B cell (primary cell): Measurements from ENCODE around the gene CDKN1C. TPM values are rescaled to one million over a fixed set of nuclear protein-coding genes. Genes with fewer than 3 reads are reported as not detected.

Source experiments
- ATAC-seq: fragments of 200-7000 bp; cut with Tn5 transposase; one replicate; pipeline ENCODE4 v1.10.0; 2021; ENCODE audit warnings: low read depth, mild to moderate bottlenecking, moderate number of reproducible peaks, moderate library complexity
- CTCF ChIA-PET: fragments of 350-600 bp; sonication (Branson Sonifier 250); formaldehyde crosslinking; loops from one replicate; lab custom pipeline; 2021; ENCODE audit warnings: antibody characterized with exemption, inconsistent platforms; lab: Charles Lee
- POLR2A ChIA-PET: fragments of 350-600 bp; sonication (Branson Sonifier 250); formaldehyde crosslinking; loops from one replicate; lab custom pipeline; 2021; ENCODE audit warnings: antibody characterized with exemption; lab: Charles Lee
- DNase-seq: peaks from one replicate; pipeline ENCODE4 v3.0.0; 2013
- H2AFZ ChIP-seq: 2 replicates; pipeline ENCODE4 v1.6.1; 2012; ENCODE audit warnings: mild to moderate bottlenecking, low read depth, low read length; ENCODE audit not compliant: insufficient read depth, poor library complexity, severe bottlenecking
- H3K27ac ChIP-seq, 2 donors: 1 replicate in 1 of 2; 2 replicates in 1 of 2; pipeline ENCODE4 v1.5.1; 2012 to 2013; ENCODE audit warnings: low read length in 2 of 2, mild to moderate bottlenecking in 2 of 2, moderate library complexity in 1 of 2
- H3K27me3 ChIP-seq, 4 experiments: fragments of 200-600 bp in 1 of 4; sonication (generic) in 1 of 4; replicated peaks in 1 of 4; 1 replicate in 2 of 4; 2 replicates in 2 of 4; pipeline versions ENCODE4 v1.6.1 to v1.7.0; 2013 to 2016; ENCODE audit warnings: low read length in 3 of 4, mild to moderate bottlenecking in 2 of 4, mixed read lengths in 1 of 4, moderate library complexity in 1 of 4; ENCODE audit not compliant: insufficient read depth in 4 of 4, control insufficient read depth in 3 of 4; ENCODE audit errors: control extremely low read depth in 1 of 4
- H3K36me3 ChIP-seq, 2 experiments: replicated peaks in 1 of 2; 1 replicate in 1 of 2; 2 replicates in 1 of 2; pipeline versions ENCODE4 v1.6.1 to v1.7.1; 2013; ENCODE audit warnings: low read length in 1 of 2; ENCODE audit not compliant: insufficient read depth in 2 of 2, control insufficient read depth in 1 of 2; ENCODE audit errors: control extremely low read depth in 1 of 2, extremely low read depth in 1 of 2
- H3K4me1 ChIP-seq, 2 donors: fragments of 200-600 bp in 1 of 2; sonication (generic) in 1 of 2; 1 replicate in 1 of 2; 2 replicates in 1 of 2; pipeline versions ENCODE4 v1.5.1 to v1.6.1; 2013 to 2017; ENCODE audit warnings: low read length in 2 of 2; ENCODE audit not compliant: control insufficient read depth in 2 of 2, insufficient read depth in 2 of 2
- H3K4me2 ChIP-seq: replicated peaks from 2 replicates; pipeline ENCODE3; 2012; ENCODE audit warnings: mild to moderate bottlenecking, low read depth, low read length; ENCODE audit not compliant: poor library complexity, severe bottlenecking
- H3K4me3 ChIP-seq, 5 experiments: fragments of 200-600 bp in 1 of 5; sonication (generic) in 1 of 5; 1 replicate in 3 of 5; 2 replicates in 2 of 5; pipeline versions ENCODE4 v1.5.1 to v1.7.0; 2011 to 2016; ENCODE audit warnings: low read length in 4 of 5, mild to moderate bottlenecking in 4 of 5, low read depth in 2 of 5, control low read depth in 1 of 5, moderate library complexity in 1 of 5; ENCODE audit not compliant: insufficient read depth in 1 of 5; ENCODE audit errors: control extremely low read depth in 1 of 5, extremely low read depth in 1 of 5
- H3K79me2 ChIP-seq: fragments of 200-600 bp; sonication (generic); one replicate; pipeline ENCODE4 v1.6.0; 2016; ENCODE audit warnings: low read length; ENCODE audit not compliant: control insufficient read depth, insufficient read depth
- H3K9ac ChIP-seq: fragments of 200-600 bp; sonication (generic); 2 replicates; pipeline ENCODE4 v1.6.1; 2017; ENCODE audit warnings: mild to moderate bottlenecking, low read length, moderate library complexity
- H3K9me3 ChIP-seq, 3 donors: one replicate each; pipeline versions ENCODE4 v1.6.1 to v1.7.1; 2013; ENCODE audit warnings: low read length in 2 of 3; ENCODE audit not compliant: control insufficient read depth in 2 of 3, insufficient read depth in 1 of 3; ENCODE audit errors: control extremely low read depth in 1 of 3
- H4K20me1 ChIP-seq: 2 replicates; pipeline ENCODE4 v1.6.0; 2012; ENCODE audit warnings: mild to moderate bottlenecking, low read length; ENCODE audit not compliant: insufficient read depth, control insufficient read depth, poor library complexity, severe bottlenecking
- H3K27ac Mint-ChIP-seq: one replicate; pipeline ENCODE4 v1.8.0; 2021; ENCODE audit warnings: mixed read lengths
- H3K27me3 Mint-ChIP-seq: one replicate; pipeline ENCODE4 v1.8.0; 2021; ENCODE audit warnings: mixed read lengths
- H3K4me1 Mint-ChIP-seq: one replicate; pipeline ENCODE4 v1.8.0; 2021; ENCODE audit warnings: mixed read lengths
- H3K4me3 Mint-ChIP-seq: one replicate; pipeline ENCODE4 v1.8.0; 2021; ENCODE audit warnings: mixed read lengths
- H3K9me3 Mint-ChIP-seq: one replicate; pipeline ENCODE4 v1.8.0; 2022; ENCODE audit warnings: mixed read lengths; ENCODE audit not compliant: insufficient read depth
- CTCF ChIP-seq: fragments of 200-600 bp; IDR thresholded peaks from one replicate; pipeline ENCODE4 v1.8.0; 2022; ENCODE audit warnings: antibody characterized with exemption, mild to moderate bottlenecking
- EZH2 ChIP-seq: IDR thresholded peaks from 2 replicates; pipeline ENCODE4 v1.6.1; 2012; ENCODE audit warnings: borderline replicate concordance, low read depth, mild to moderate bottlenecking, moderate library complexity, low read length; ENCODE audit not compliant: insufficient read depth, poor library complexity, severe bottlenecking
- WGBS: methylation state at CpG from one replicate; pipeline ENCODE4 v1.1.5; 2013; ENCODE audit warnings: missing lambda C conversion rate; ENCODE audit not compliant: insufficient coverage; 5-methylcytosine and 5-hydroxymethylcytosine counted together
- intact Hi-C: fragments of 100-400 bp; cut with micrococcal nuclease; formaldehyde crosslinking; loops from one replicate; pipeline ENCODE4 v1.10.0; 2022
- polyA plus RNA-seq: library from polyadenylated mRNA; depleted of rRNA; stranded (reverse); fragments of >200 nt; gene quantifications from 2 replicates; pipeline ENCODE4 v1.2.3, GENCODE V29; 2012
- total RNA-seq, 2 donors: library from RNA; stranded (reverse); fragments of 120-200 nt in 1 of 2; gene quantifications; 1 replicate in 1 of 2; 2 replicates in 1 of 2; pipeline versions ENCODE4 v1.2.3 to v1.2.4, GENCODE V29; 2013 to 2022

Gene CDKN1C
- total and polyA plus RNA-seq, 2 donors (not counting 1 experiment from before 2014, with no cell fraction given) = 0.58 to 8.0 TPM

GRCh38 chr11:2928605-2929530 is 43.3 kb upstream of the CDKN1C start, which contains the start of gene PHLDA2:
PHLDA2 (minus strand) TSS chr11:2929420; CDS start chr11:2929364, 56 bp downstream.
- Histone ChIP-seq H3K79me2 (no peaks in the 10 kb centered on the region), H3K27ac (no peak within 1 kb of the TSS), H3K4me2 (peak within 1 kb of the TSS; percentile 94), H3K9ac (peak within 1 kb of the TSS; percentile 60), H3K4me3 (peak within 1 kb of the TSS in 4 of 5 experiments; percentile 35 to 65 (median 52)), H4K20me1 (peaks cover 5% of the 10 kb centered on the region), H2AFZ (peak within 1 kb of the TSS; percentile 62), H3K4me1 (peaks cover 28% of the 10 kb centered on the region in 2 donors), H3K27me3 (peaks cover 0 to 61% (median 17%) of the 10 kb centered on the region in 4 experiments), H3K36me3 (no peaks in the 10 kb centered on the region), H3K9me3 (peaks cover 0 to 6% (median 0%) of the 10 kb centered on the region in 3 donors)
- POLR2A ChIA-PET = no interaction called here
- CTCF ChIA-PET = interaction anchor here (1.2 to 2.5 kb wide), 5 partner anchors 36 to 626 kb away, joined by 4 to 28 read pairs (median 8); no protein-coding TSS in a partner anchor
- Mint-ChIP-seq H3K27me3 (peaks cover 28% of the 10 kb centered on the region), H3K4me1 (peaks cover 16% of the 10 kb centered on the region), H3K4me3 (peak within 1 kb of the TSS; percentile 88), H3K27ac (no peak within 1 kb of the TSS), H3K9me3 (no peaks in the 10 kb centered on the region)
- WGBS = 1% methylated on average over 93 of the region's 113 CpGs
- DNase-seq = peak; percentile 58
- ATAC-seq = peak; percentile 20
- intact Hi-C loops = no loop called here
- TF ChIP-seq EZH2 = no peak
- no peak for TF ChIP-seq CTCF
